Measurements from ENCODE around the gene TMEM229A. TPM values are rescaled to one million over a fixed set of nuclear protein-coding genes. Genes with fewer than 3 reads are reported as not detected.

Gene TMEM229A
- total RNA-seq, 1 donor from 2014 or later = not detected

Other genes with a start within 250 kb of the TMEM229A start
- not detected in 2 replicates for gene HYAL4, start 187.9 kb downstream of the TMEM229A start, total RNA-seq
- not detected in 2 replicates for gene SPAM1, start 107.8 kb downstream of the TMEM229A start, total RNA-seq

Measured in renal cortical epithelial cell (primary cell).